ENCODE data around the gene TVP23A.

Gene TVP23A

GRCh38 chr16:10817963-10818941 lies at the start of gene TVP23A:
Gene TVP23A, minus strand, starts transcription at chr16:10818794. Its CDS starts 301 bp downstream, at chr16:10818493.
- no peak for DNase-seq

GRCh38 chr16:10868104-10868595 lies 49.6 kb upstream of the TVP23A start:
- DNase-seq = no peak

- DNase-seq = no peak
Measured at GRCh38 chr16:10867199-10867598, 48.6 kb upstream of the TVP23A start.

GRCh38 chr16:10865991-10866966 lies 47.7 kb upstream of the TVP23A start:
- no peak for DNase-seq

- no peak for DNase-seq
Measured at GRCh38 chr16:10862438-10862837, 43.8 kb upstream of the TVP23A start.

GRCh38 chr16:10859658-10860057 lies 41.1 kb upstream of the TVP23A start:
- no peak for DNase-seq

GRCh38 chr16:10859020-10859419 lies 40.4 kb upstream of the TVP23A start:
- no peak for DNase-seq

GRCh38 chr16:10858203-10858602 lies 39.6 kb upstream of the TVP23A start:
- no peak for DNase-seq

- no peak for DNase-seq
Measured at GRCh38 chr16:10856042-10856441, 37.4 kb upstream of the TVP23A start.

GRCh38 chr16:10852948-10853347 lies 34.4 kb upstream of the TVP23A start:
- no peak for DNase-seq

GRCh38 chr16:10852286-10852685 lies 33.7 kb upstream of the TVP23A start:
- DNase-seq = no peak

GRCh38 chr16:10851512-10851911 lies 32.9 kb upstream of the TVP23A start:
- DNase-seq = no peak

- DNase-seq = no peak
Measured at GRCh38 chr16:10850478-10850850, 31.9 kb upstream of the TVP23A start.

- DNase-seq = no peak
Measured at GRCh38 chr16:10849736-10850477, 31.3 kb upstream of the TVP23A start.

GRCh38 chr16:10847176-10847575 lies 28.6 kb upstream of the TVP23A start:
- no peak for DNase-seq

- no peak for DNase-seq
Measured at GRCh38 chr16:10846213-10846998, 27.8 kb upstream of the TVP23A start.

GRCh38 chr16:10840703-10841102 lies 22.1 kb upstream of the TVP23A start:
- DNase-seq = no peak

GRCh38 chr16:10839279-10839666 lies 20.7 kb upstream of the TVP23A start:
- no peak for DNase-seq

- no peak for DNase-seq
Measured at GRCh38 chr16:10838621-10839278, 20.2 kb upstream of the TVP23A start.

- DNase-seq = no peak
Measured at GRCh38 chr16:10836174-10836853, 17.7 kb upstream of the TVP23A start.
